ENCODE measurements around the gene MAU2.

MAU2 gene

GRCh38 chr19:19320361-19321140, at the start of gene MAU2, which contains the start of gene SUGP1:
Gene MAU2 (plus strand): TSS chr19:19320829. CDS start chr19:19320860, 31 bp downstream.
Gene SUGP1 (minus strand): TSS chr19:19320509. CDS start chr19:19320496, 13 bp downstream.
- TF ChIP-seq CTCF (IDR thresholded peaks at IDR 0.05; ENCODE audit: low read depth, low read length): peak; percentile 29
- peak; percentile 77 for DNase-seq (ENCODE audit: extremely low read depth, low read depth)

- DNase-seq (ENCODE audit: extremely low read depth, low read depth): no peak
- TF ChIP-seq CTCF (IDR thresholded peaks at IDR 0.05; ENCODE audit: low read depth, low read length): no peak
Measured at GRCh38 chr19:19271828-19272599, 48.6 kb upstream of the MAU2 start.

- no peak for TF ChIP-seq CTCF (IDR thresholded peaks at IDR 0.05; ENCODE audit: low read depth, low read length)
- no peak for DNase-seq (ENCODE audit: extremely low read depth, low read depth)
Measured at GRCh38 chr19:19274146-19274545, 46.5 kb upstream of the MAU2 start.

- DNase-seq (ENCODE audit: extremely low read depth, low read depth): no peak
- TF ChIP-seq CTCF (IDR thresholded peaks at IDR 0.05; ENCODE audit: low read depth, low read length): no peak
Measured at GRCh38 chr19:19274716-19275565, 45.7 kb upstream of the MAU2 start.

GRCh38 chr19:19276386-19276785, 44.2 kb upstream of the MAU2 start:
- TF ChIP-seq CTCF (IDR thresholded peaks at IDR 0.05; ENCODE audit: low read depth, low read length): no peak
- no peak for DNase-seq (ENCODE audit: extremely low read depth, low read depth)

GRCh38 chr19:19276851-19277250, 43.8 kb upstream of the MAU2 start:
- no peak for TF ChIP-seq CTCF (IDR thresholded peaks at IDR 0.05; ENCODE audit: low read depth, low read length)
- DNase-seq (ENCODE audit: extremely low read depth, low read depth): no peak

Data from AG09319 (cell line).